IMR-90 (cell line): Measurements from ENCODE around the gene CEP85. TPM values are rescaled to one million over a fixed set of nuclear protein-coding genes. Genes with fewer than 3 reads are reported as not detected.
A peak's percentile ranks its signal among the peaks of the same experiment; 100 is the strongest.

Experiments
- ATAC-seq: fragments of 200-7000 bp; cut with Tn5 transposase; 2 replicates; pipeline ENCODE4 v1.9.1; 2020; ENCODE audit warnings: low read depth, mild to moderate bottlenecking, moderate library complexity
- BruUV-seq: library from RNA; stranded (reverse); fragments of 400-500 nt; replicated peaks from 2 replicates; lab custom pipeline; 2021; lab: Mats Ljungman, UMichigan
- CTCF ChIA-PET: fragments of 300-600 bp; formaldehyde crosslinking; extraction: SDS; loops from one replicate; lab custom pipeline; 2021; ENCODE audit warnings: antibody characterized with exemption; lab: Yijun Ruan, JAX
- POLR2A ChIA-PET: fragments of 300-600 bp; sonication (Branson Sonifier 250); formaldehyde crosslinking; loops from one replicate; lab custom pipeline; 2022; ENCODE audit warnings: antibody characterized with exemption; ENCODE audit not compliant: unreplicated experiment; lab: Charles Lee
- DNase-seq: peaks from one replicate; pipeline ENCODE4 v3.0.0; 2013
- H2AFZ ChIP-seq: replicated peaks from 2 replicates; pipeline ENCODE3; 2013; ENCODE audit warnings: low read length, mild to moderate bottlenecking; ENCODE audit not compliant: poor library complexity
- H2AK5ac ChIP-seq: 2 replicates; pipeline ENCODE4 v1.6.1; 2013; ENCODE audit warnings: low read depth, low read length, inconsistent platforms
- H2AK9ac ChIP-seq: replicated peaks from 2 replicates; pipeline ENCODE3; 2013; ENCODE audit warnings: mild to moderate bottlenecking, low read depth, low read length, moderate library complexity; ENCODE audit not compliant: poor library complexity
- H2BK120ac ChIP-seq: 2 replicates; pipeline ENCODE4 v1.6.1; 2013; ENCODE audit warnings: low read depth, low read length, inconsistent platforms
- H2BK15ac ChIP-seq: 3 replicates; pipeline ENCODE4 v1.6.1; 2013; ENCODE audit warnings: low read depth, low read length, inconsistent platforms
- H2BK20ac ChIP-seq: 2 replicates; pipeline ENCODE4 v1.6.1; 2013; ENCODE audit warnings: low read depth, mild to moderate bottlenecking, inconsistent platforms, low read length, moderate library complexity
- H2BK5ac ChIP-seq: 2 replicates; pipeline ENCODE4 v1.6.1; 2013; ENCODE audit warnings: mild to moderate bottlenecking, low read depth, low read length, inconsistent platforms; ENCODE audit not compliant: poor library complexity, severe bottlenecking
- H3K14ac ChIP-seq: replicated peaks from 2 replicates; pipeline ENCODE4 v1.6.1; 2013; ENCODE audit warnings: low read depth, low read length, inconsistent platforms
- H3K18ac ChIP-seq: 2 replicates; pipeline ENCODE4 v1.6.1; 2013; ENCODE audit warnings: low read depth, low read length, control low read depth
- H3K23ac ChIP-seq: 2 replicates; pipeline ENCODE4 v1.6.1; 2013; ENCODE audit warnings: low read depth, low read length, inconsistent platforms
- H3K27ac ChIP-seq: 2 replicates; pipeline ENCODE4 v1.5.1; 2013; ENCODE audit warnings: mild to moderate bottlenecking, control low read depth, low read length; ENCODE audit not compliant: insufficient read depth
- H3K27me3 ChIP-seq: 2 replicates; pipeline ENCODE4 v1.6.1; 2013; ENCODE audit warnings: low read length; ENCODE audit not compliant: control insufficient read depth, insufficient read depth
- H3K36me3 ChIP-seq: 2 replicates; pipeline ENCODE4 v1.6.1; 2013; ENCODE audit warnings: low read length, mixed read lengths; ENCODE audit not compliant: control insufficient read depth, insufficient read depth
- H3K4ac ChIP-seq: 2 replicates; pipeline ENCODE4 v1.6.1; 2013; ENCODE audit warnings: low read depth, low read length, inconsistent platforms
- H3K4me1 ChIP-seq: 2 replicates; pipeline ENCODE4 v1.6.1; 2013; ENCODE audit warnings: low read length, mixed read lengths; ENCODE audit not compliant: control insufficient read depth, insufficient read depth
- H3K4me2 ChIP-seq: 2 replicates; pipeline ENCODE4 v1.6.1; 2013; ENCODE audit warnings: low read depth, mild to moderate bottlenecking, control low read depth, low read length, moderate library complexity
- H3K4me3 ChIP-seq: 2 replicates; pipeline ENCODE4 v1.5.1; 2013; ENCODE audit warnings: low read depth, mild to moderate bottlenecking, control low read depth, low read length, moderate library complexity; ENCODE audit not compliant: insufficient read depth
- H3K56ac ChIP-seq: 2 replicates; pipeline ENCODE4 v1.6.1; 2013; ENCODE audit warnings: low read length, inconsistent platforms; ENCODE audit not compliant: insufficient read depth; ENCODE audit errors: extremely low read depth
- H3K79me1 ChIP-seq, 2 experiments: 2 replicates each; pipeline ENCODE4 v1.6.1; 2013; ENCODE audit warnings: low read length in 2 of 2, inconsistent platforms in 1 of 2, low read depth in 1 of 2
- H3K9ac ChIP-seq: 2 replicates; pipeline ENCODE4 v1.6.1; 2013; ENCODE audit warnings: low read depth, low read length, control low read depth
- H3K9me1 ChIP-seq: 2 replicates; pipeline ENCODE4 v1.6.1; 2013; ENCODE audit warnings: low read length, inconsistent platforms; ENCODE audit not compliant: insufficient read depth
- H3K9me3 ChIP-seq: 2 replicates; pipeline ENCODE4 v1.6.1; 2013; ENCODE audit warnings: low read length; ENCODE audit not compliant: control insufficient read depth, insufficient read depth
- H4K20me1 ChIP-seq: 2 replicates; pipeline ENCODE4 v1.6.1; 2013; ENCODE audit warnings: low read length, inconsistent platforms; ENCODE audit not compliant: insufficient read depth
- H4K5ac ChIP-seq: 2 replicates; pipeline ENCODE4 v1.6.1; 2013; ENCODE audit warnings: mild to moderate bottlenecking, low read depth, low read length, control low read depth
- H4K8ac ChIP-seq, 2 experiments: 2 replicates each; pipeline ENCODE4 v1.6.1; 2013; ENCODE audit warnings: low read depth in 2 of 2, low read length in 2 of 2, control low read depth in 1 of 2, inconsistent platforms in 1 of 2
- H4K91ac ChIP-seq: 2 replicates; pipeline ENCODE4 v1.6.1; 2013; ENCODE audit warnings: low read depth, low read length, inconsistent platforms; ENCODE audit not compliant: insufficient read depth
- POLR2A ChIP-seq: IDR thresholded peaks from 2 replicates; pipeline ENCODE4 v1.6.1; 2012; ENCODE audit warnings: mild to moderate bottlenecking, low read depth, low read length
- WGBS, 2 experiments: methylation state at CpG; one replicate each; pipeline versions ENCODE4 v1.1.5 to v1.1.7; 2013; ENCODE audit warnings: missing lambda C conversion rate in 2 of 2; ENCODE audit not compliant: insufficient read length in 1 of 2; ENCODE audit errors: extremely low coverage in 2 of 2; 5-methylcytosine and 5-hydroxymethylcytosine counted together
- dilution Hi-C: fragments of 300-500 bp; cut with HindIII; formaldehyde crosslinking; loops from one replicate; pipeline ENCODE4 v1.14.3; 2018; ENCODE audit warnings: low sequenced_read_pairs; ENCODE audit not compliant: unreplicated experiment
- in situ Hi-C: fragments of 300-500 bp; cut with MboI; formaldehyde crosslinking; loops from 3 replicates; pipeline ENCODE4 v1.14.3; 2019; ENCODE audit warnings: low sequenced_read_pairs, inconsistent platforms, mixed read lengths
- intact Hi-C: fragments of 100-400 bp; cut with micrococcal nuclease; formaldehyde crosslinking; loops from 2 replicates; pipeline ENCODE4 v1.10.0; 2022
- polyA plus RNA-seq, 3 experiments: library from polyadenylated mRNA; depleted of rRNA; stranded (reverse); fragments of >200 nt; gene quantifications; 2 replicates each; pipeline ENCODE4 v1.2.3, GENCODE V29; 2012; ENCODE audit warnings: low replicate concordance in 1 of 3
- total RNA-seq: library from RNA; depleted of rRNA; stranded (reverse); fragments of >200 nt; gene quantifications from 2 replicates; pipeline ENCODE4 v1.2.3, GENCODE V29; 2012
- TF ChIP-seq, protein P1 (sequence below): conservative IDR thresholded peaks from 2 replicates; pipeline ENCODE4 v1.5.1; 2012; ENCODE audit warnings: mild to moderate bottlenecking, low read depth, low read length, improper control_type of control experiment

Gene CEP85
- total and polyA plus RNA-seq, 2 of the 4 experiments (the other 2 are of a cell fraction), result 11.5 to 11.8 TPM

DNA sequence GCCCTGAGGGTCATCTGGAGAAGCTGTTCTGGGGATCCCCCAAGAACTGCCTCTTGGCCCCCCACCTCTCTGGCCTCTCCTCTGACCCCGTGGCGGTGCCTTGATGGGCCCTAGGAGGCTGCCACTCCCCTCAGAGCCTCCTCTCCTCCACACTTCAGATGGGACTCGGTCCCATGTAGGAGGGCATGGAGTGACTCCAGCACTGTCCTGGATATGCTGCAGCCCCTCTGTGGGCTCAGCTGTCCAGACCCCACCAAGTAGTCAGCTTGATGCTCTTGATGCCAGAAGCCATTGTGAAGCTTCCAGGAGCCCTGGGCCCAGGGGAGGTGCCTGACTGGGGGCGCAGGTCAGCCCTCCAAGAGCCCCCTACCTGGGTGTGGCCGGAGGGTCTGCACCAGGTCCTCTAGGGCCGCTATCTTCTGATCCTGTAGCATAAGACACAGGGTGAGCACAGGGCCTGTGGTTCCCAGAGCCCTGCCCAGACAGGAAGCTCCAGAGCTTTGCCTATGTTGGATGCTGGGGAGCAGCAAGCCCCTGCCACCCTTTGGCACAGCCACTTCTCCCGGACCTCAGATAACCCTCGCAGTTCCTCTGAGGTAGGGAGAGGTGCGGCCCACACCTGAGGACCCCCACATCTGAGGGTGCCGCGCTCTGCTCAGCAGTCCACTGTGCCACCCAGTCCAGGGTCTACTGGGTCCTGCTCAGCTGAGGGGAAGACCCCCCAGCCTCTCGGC is 63.2 kb downstream of the CEP85 start:
- Histone ChIP-seq H3K14ac (no peak overlapping the region), H2BK15ac (peak overlapping the region; percentile 20; the same call in 1 of the 3 replicates), H3K9ac (no peak overlapping the region), H3K18ac (no peak overlapping the region; the same call in 1 of the 2 replicates), H2AFZ (peak overlapping the region; percentile 43), H2AK9ac (peak overlapping the region; percentile 23), H2AK5ac (0 out of 2 replicates have a peak overlapping the region, but pooled peaks have one; percentile 61), H3K36me3 (no peaks in the 10 kb centered on the region; the same call in 1 of the 2 replicates), H4K5ac (no peak overlapping the region), H3K23ac (no peak overlapping the region), H3K56ac (no peak overlapping the region), H3K4ac (peak overlapping the region; percentile 76; the same call in 1 of the 2 replicates), H2BK120ac (peak overlapping the region; percentile 84; the same call in 1 of the 2 replicates), H4K91ac (peak overlapping the region; percentile 45; the same call in 1 of the 2 replicates), H4K8ac (peak overlapping the region; percentile 16 to 63; a peak in 2 of 4 replicates), H3K9me3 (no peaks in the 10 kb centered on the region), H3K4me2 (no peak overlapping the region), H2BK5ac (peak overlapping the region; percentile 17), H2BK20ac (0 out of 2 replicates have a peak overlapping the region, but pooled peaks have one; percentile 66), H4K20me1 (no peaks in the 10 kb centered on the region), H3K9me1 (peaks cover 17% of the 10 kb centered on the region), H3K4me1 (peaks cover 6% of the 10 kb centered on the region), H3K27me3 (no peaks in the 10 kb centered on the region), H3K27ac (no peak overlapping the region), H3K79me1 (peaks cover 4 to 28% of the 10 kb centered on the region in 2 experiments; a peak in 3 of 4 replicates), H3K4me3 (no peak overlapping the region)
- TF ChIP-seq, protein P1, sequence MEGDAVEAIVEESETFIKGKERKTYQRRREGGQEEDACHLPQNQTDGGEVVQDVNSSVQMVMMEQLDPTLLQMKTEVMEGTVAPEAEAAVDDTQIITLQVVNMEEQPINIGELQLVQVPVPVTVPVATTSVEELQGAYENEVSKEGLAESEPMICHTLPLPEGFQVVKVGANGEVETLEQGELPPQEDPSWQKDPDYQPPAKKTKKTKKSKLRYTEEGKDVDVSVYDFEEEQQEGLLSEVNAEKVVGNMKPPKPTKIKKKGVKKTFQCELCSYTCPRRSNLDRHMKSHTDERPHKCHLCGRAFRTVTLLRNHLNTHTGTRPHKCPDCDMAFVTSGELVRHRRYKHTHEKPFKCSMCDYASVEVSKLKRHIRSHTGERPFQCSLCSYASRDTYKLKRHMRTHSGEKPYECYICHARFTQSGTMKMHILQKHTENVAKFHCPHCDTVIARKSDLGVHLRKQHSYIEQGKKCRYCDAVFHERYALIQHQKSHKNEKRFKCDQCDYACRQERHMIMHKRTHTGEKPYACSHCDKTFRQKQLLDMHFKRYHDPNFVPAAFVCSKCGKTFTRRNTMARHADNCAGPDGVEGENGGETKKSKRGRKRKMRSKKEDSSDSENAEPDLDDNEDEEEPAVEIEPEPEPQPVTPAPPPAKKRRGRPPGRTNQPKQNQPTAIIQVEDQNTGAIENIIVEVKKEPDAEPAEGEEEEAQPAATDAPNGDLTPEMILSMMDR, result no peak
- TF ChIP-seq POLR2A, result no peak
- ChIA-PET POLR2A (no interaction called here), CTCF (no interaction called here)
- 95% methylated on average over 7 of the region's 12 CpGs; no CpG with 5 or more reads in 1 of the 2 experiments for WGBS, 2 experiments
- intact Hi-C loops (no loop called here), dilution Hi-C loops (no loop called here), in situ Hi-C loops (no loop called here)
- BruUV-seq, result no TSS peak
- ATAC-seq, result no peak
- no peak for DNase-seq
